PFSK-1 (cell line): ENCODE data around the gene TIMMDC1.

ENCODE experiments used
- POLR2AphosphoS5 ChIP-seq: IDR thresholded peaks from 2 replicates; pipeline ENCODE4 v1.6.1; 2012; ENCODE audit warnings: low read depth, mild to moderate bottlenecking, control low read depth, low read length, moderate library complexity
- SIN3A ChIP-seq: IDR thresholded peaks from 2 replicates; pipeline ENCODE4 v1.6.1; 2012; ENCODE audit warnings: mild to moderate bottlenecking, low read length, moderate library complexity, borderline replicate concordance; ENCODE audit not compliant: insufficient read depth

DNA sequence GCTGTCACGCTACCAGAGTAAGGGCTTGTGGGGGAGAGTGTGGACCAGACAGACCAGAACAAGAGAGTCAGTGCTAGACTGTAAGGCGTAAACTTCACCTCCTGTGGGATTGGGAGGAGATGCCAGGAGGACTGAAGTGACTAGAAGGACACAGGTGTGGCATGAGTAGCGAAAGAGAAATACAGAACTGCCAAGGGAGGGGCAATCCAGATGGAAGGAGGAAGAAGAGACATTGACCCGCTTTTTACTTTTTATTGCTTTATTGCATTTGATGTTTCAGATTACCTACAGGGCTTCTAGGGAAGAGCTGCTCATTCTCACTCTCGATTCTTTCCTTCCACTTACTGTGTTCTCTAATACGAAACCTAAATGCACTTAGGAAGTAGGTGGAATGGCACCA, 27.5 kb upstream of the TIMMDC1 start:
- TF ChIP-seq POLR2AphosphoS5 = no peak
- TF ChIP-seq SIN3A = no peak
